22Rv1 (cell line): ENCODE measurements around the gene GTPBP1.

Experiments used
- ZFX ChIP-seq: fragments of 450-650 bp; IDR thresholded peaks from 2 replicates; pipeline ENCODE4 v1.6.1; 2017; ENCODE audit warnings: antibody characterized with exemption, borderline replicate concordance
- TF ChIP-seq, protein P1 (sequence below): fragments of 450-650 bp; IDR thresholded peaks from 2 replicates; pipeline ENCODE4 v1.5.1; 2017; ENCODE audit warnings: mild to moderate bottlenecking

- TF ChIP-seq, protein P1, sequence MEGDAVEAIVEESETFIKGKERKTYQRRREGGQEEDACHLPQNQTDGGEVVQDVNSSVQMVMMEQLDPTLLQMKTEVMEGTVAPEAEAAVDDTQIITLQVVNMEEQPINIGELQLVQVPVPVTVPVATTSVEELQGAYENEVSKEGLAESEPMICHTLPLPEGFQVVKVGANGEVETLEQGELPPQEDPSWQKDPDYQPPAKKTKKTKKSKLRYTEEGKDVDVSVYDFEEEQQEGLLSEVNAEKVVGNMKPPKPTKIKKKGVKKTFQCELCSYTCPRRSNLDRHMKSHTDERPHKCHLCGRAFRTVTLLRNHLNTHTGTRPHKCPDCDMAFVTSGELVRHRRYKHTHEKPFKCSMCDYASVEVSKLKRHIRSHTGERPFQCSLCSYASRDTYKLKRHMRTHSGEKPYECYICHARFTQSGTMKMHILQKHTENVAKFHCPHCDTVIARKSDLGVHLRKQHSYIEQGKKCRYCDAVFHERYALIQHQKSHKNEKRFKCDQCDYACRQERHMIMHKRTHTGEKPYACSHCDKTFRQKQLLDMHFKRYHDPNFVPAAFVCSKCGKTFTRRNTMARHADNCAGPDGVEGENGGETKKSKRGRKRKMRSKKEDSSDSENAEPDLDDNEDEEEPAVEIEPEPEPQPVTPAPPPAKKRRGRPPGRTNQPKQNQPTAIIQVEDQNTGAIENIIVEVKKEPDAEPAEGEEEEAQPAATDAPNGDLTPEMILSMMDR, result no peak
- no peak for TF ChIP-seq ZFX
These were observed 56.8 kb downstream of the GTPBP1 start for GRCh38 chr22:38762551-38762983.
